OCI-LY3 (cell line): ENCODE data around the gene TEDC1.

Experiments
- H2AFZ ChIP-seq: fragments of 200-600, 300-600 bp; shearing (Covaris generic); 2 replicates; pipeline ENCODE4 v1.6.0; 2014; ENCODE audit warnings: antibody characterized with exemption, low read depth, low read length
- H3K27ac ChIP-seq: fragments of 200-600, 300-600 bp; sonication (generic); 2 replicates; pipeline ENCODE4 v1.5.1; 2014; ENCODE audit warnings: mild to moderate bottlenecking, low read length, moderate library complexity, mixed read lengths
- H3K27me3 ChIP-seq: fragments of 200-600, 300-600 bp; sonication (generic); 2 replicates; pipeline ENCODE4 v1.6.1; 2014; ENCODE audit warnings: low read depth, low read length, mixed read lengths
- H3K36me3 ChIP-seq: fragments of 200-600, 300-600 bp; sonication (generic); replicated peaks from 2 replicates; pipeline ENCODE3; 2014; ENCODE audit warnings: low read depth, low read length, mixed read lengths
- H3K4me1 ChIP-seq: fragments of 300-600, 200-600 bp; sonication (generic); 2 replicates; pipeline ENCODE4 v1.6.1; 2014; ENCODE audit warnings: low read length, mixed read lengths
- H3K4me2 ChIP-seq: fragments of 200-600, 300-600 bp; sonication (generic); 2 replicates; pipeline ENCODE4 v1.6.1; 2014; ENCODE audit warnings: low read length, mixed read lengths
- H3K4me3 ChIP-seq: fragments of 300-600, 200-600 bp; sonication (generic); 2 replicates; pipeline ENCODE4 v1.5.1; 2014; ENCODE audit warnings: antibody characterized with exemption, mild to moderate bottlenecking, low read length, moderate library complexity
- H3K79me2 ChIP-seq: fragments of 300-600, 200-600 bp; shearing (Covaris generic); 2 replicates; pipeline ENCODE4 v1.6.1; 2014; ENCODE audit warnings: mild to moderate bottlenecking, low read length, mixed read lengths
- H3K9ac ChIP-seq: fragments of 300-600, 200-600 bp; shearing (Covaris generic); 2 replicates; pipeline ENCODE4 v1.6.0; 2014; ENCODE audit warnings: mild to moderate bottlenecking, low read length, moderate library complexity
- H3K9me3 ChIP-seq: fragments of 200-600, 300-600 bp; shearing (Covaris generic); 2 replicates; pipeline ENCODE4 v1.6.1; 2014; ENCODE audit warnings: low read length, mixed read lengths; ENCODE audit not compliant: insufficient read depth
- H4K20me1 ChIP-seq: fragments of 200-600, 300-600 bp; sonication (generic); 2 replicates; pipeline ENCODE4 v1.6.1; 2016; ENCODE audit warnings: low read length, mixed read lengths; ENCODE audit not compliant: insufficient read depth
- EZH2phosphoT487 ChIP-seq: fragments of 200-600 bp; shearing (Covaris generic); IDR thresholded peaks from 2 replicates; pipeline ENCODE4 v1.6.1; 2018; ENCODE audit warnings: antibody characterized with exemption, mixed run types, low read depth
- TF ChIP-seq, protein P1 (sequence below): fragments of 200-600, 300-600 bp; sonication (generic); IDR thresholded peaks from 2 replicates; pipeline ENCODE4 v1.5.1; 2014; ENCODE audit warnings: antibody characterized with exemption, low read length, low read depth

Gene TEDC1

DNA sequence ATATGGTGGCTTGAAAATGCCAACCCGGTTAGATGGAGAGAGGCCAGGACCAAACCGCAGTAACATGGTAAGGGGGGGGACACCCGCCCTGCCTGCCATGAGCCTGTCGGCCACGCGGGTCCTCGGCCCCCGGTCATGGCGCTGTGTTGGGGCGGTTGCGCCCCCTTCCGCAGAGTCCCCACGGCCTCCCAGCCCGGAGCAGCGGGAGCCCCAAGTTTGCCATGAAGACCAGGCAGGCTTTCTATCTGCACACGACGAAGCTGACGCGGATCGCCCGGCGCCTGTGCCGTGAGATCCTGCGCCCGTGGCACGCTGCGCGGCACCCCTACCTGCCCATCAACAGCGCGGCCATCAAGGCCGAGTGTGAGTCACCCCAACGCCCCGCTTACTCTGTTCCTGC lies 26.5 kb upstream of the TEDC1 start:
- Histone ChIP-seq H2AFZ (no peak overlapping the region), H3K36me3 (peaks cover 24% of the 10 kb centered on the region), H3K79me2 (no peaks in the 10 kb centered on the region), H3K27ac (no peak overlapping the region), H3K27me3 (no peaks in the 10 kb centered on the region), H3K4me2 (no peak overlapping the region), H3K4me1 (no peaks in the 10 kb centered on the region), H3K9me3 (no peaks in the 10 kb centered on the region), H4K20me1 (no peaks in the 10 kb centered on the region), H3K4me3 (no peak overlapping the region), H3K9ac (no peak overlapping the region)
- TF ChIP-seq, protein P1, sequence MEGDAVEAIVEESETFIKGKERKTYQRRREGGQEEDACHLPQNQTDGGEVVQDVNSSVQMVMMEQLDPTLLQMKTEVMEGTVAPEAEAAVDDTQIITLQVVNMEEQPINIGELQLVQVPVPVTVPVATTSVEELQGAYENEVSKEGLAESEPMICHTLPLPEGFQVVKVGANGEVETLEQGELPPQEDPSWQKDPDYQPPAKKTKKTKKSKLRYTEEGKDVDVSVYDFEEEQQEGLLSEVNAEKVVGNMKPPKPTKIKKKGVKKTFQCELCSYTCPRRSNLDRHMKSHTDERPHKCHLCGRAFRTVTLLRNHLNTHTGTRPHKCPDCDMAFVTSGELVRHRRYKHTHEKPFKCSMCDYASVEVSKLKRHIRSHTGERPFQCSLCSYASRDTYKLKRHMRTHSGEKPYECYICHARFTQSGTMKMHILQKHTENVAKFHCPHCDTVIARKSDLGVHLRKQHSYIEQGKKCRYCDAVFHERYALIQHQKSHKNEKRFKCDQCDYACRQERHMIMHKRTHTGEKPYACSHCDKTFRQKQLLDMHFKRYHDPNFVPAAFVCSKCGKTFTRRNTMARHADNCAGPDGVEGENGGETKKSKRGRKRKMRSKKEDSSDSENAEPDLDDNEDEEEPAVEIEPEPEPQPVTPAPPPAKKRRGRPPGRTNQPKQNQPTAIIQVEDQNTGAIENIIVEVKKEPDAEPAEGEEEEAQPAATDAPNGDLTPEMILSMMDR, result no peak
- no peak for TF ChIP-seq EZH2phosphoT487

- peaks cover 24% of the 10 kb centered on the region for H3K36me3 ChIP-seq
- H3K4me2 ChIP-seq, result no peak overlapping the region
- no peak overlapping the region for H2AFZ ChIP-seq
- no peaks in the 10 kb centered on the region for H3K79me2 ChIP-seq
- no peak overlapping the region for H3K4me3 ChIP-seq
- H3K9ac ChIP-seq, result no peak overlapping the region
- TF ChIP-seq EZH2phosphoT487, result no peak
- no peaks in the 10 kb centered on the region for H3K4me1 ChIP-seq
- H4K20me1 ChIP-seq, result no peaks in the 10 kb centered on the region
- no peaks in the 10 kb centered on the region for H3K9me3 ChIP-seq
- H3K27ac ChIP-seq, result no peak overlapping the region
- no peaks in the 10 kb centered on the region for H3K27me3 ChIP-seq
These were observed 25.6 kb upstream of the TEDC1 start for GRCh38 chr14:105465209-105466031.

GRCh38 chr14:105466531-105467248 lies 24.4 kb upstream of the TEDC1 start:
- no peak overlapping the region for H3K9ac ChIP-seq
- no peak overlapping the region for H3K4me3 ChIP-seq
- H3K79me2 ChIP-seq, result no peaks in the 10 kb centered on the region
- H3K4me1 ChIP-seq, result no peaks in the 10 kb centered on the region
- TF ChIP-seq, protein P1, result no peak
- no peak for TF ChIP-seq EZH2phosphoT487
- H3K36me3 ChIP-seq, result peaks cover 14% of the 10 kb centered on the region
- H3K9me3 ChIP-seq, result no peaks in the 10 kb centered on the region
- H3K27ac ChIP-seq, result no peak overlapping the region
- no peaks in the 10 kb centered on the region for H4K20me1 ChIP-seq
- H3K27me3 ChIP-seq, result no peaks in the 10 kb centered on the region
- no peak overlapping the region for H3K4me2 ChIP-seq
- H2AFZ ChIP-seq, result no peak overlapping the region

- Histone ChIP-seq H3K79me2 (no peaks in the 10 kb centered on the region), H3K9ac (no peak overlapping the region), H3K27me3 (no peaks in the 10 kb centered on the region), H3K27ac (no peak overlapping the region), H3K9me3 (no peaks in the 10 kb centered on the region), H3K4me2 (no peak overlapping the region), H3K4me3 (no peak overlapping the region), H4K20me1 (no peaks in the 10 kb centered on the region), H3K36me3 (peaks cover 14% of the 10 kb centered on the region), H3K4me1 (no peaks in the 10 kb centered on the region), H2AFZ (no peak overlapping the region)
- TF ChIP-seq, protein P1, result no peak
- TF ChIP-seq EZH2phosphoT487, result no peak
These were observed 23.7 kb upstream of the TEDC1 start for GRCh38 chr14:105467249-105467941.
